A549 (cell line): Measurements from ENCODE around the gene RNU2-63P.

Experiments
- CBX2 ChIP-seq: fragments of 200-600 bp; sonication (generic); IDR thresholded peaks from 2 replicates; pipeline ENCODE4 v1.6.1; 2016; ENCODE audit warnings: low read depth, mild to moderate bottlenecking, borderline replicate concordance
- CTCF ChIP-seq: fragments of >200 bp; sonication (Bioruptor Twin); formaldehyde crosslinking; IDR thresholded peaks from 3 replicates; pipeline ENCODE4 v1.5.1; 2016
- E2F6 ChIP-seq: IDR thresholded peaks from 2 replicates; pipeline ENCODE4 v1.6.1; 2012; ENCODE audit warnings: low read depth, borderline replicate concordance
- EP300 ChIP-seq, 2 experiments: fragments of >200 bp; sonication (Bioruptor Twin); formaldehyde crosslinking; IDR thresholded peaks; 2 replicates in 1 of 2; 3 replicates in 1 of 2; pipeline ENCODE4 v1.6.1; 2016 to 2017
- MAZ ChIP-seq: fragments of 150-350 bp; IDR thresholded peaks from 2 replicates; pipeline ENCODE4 v1.6.1; 2014; ENCODE audit warnings: antibody characterized with exemption, low read depth, low read length, borderline replicate concordance
- POLR2A ChIP-seq: IDR thresholded peaks from 2 replicates; pipeline ENCODE4 v1.6.1; 2012; ENCODE audit warnings: mild to moderate bottlenecking, low read length
- RAD21 ChIP-seq, 2 experiments: fragments of >200 bp in 1 of 2; sonication (Bioruptor Twin) in 1 of 2; formaldehyde crosslinking in 1 of 2; IDR thresholded peaks in 1 of 2; conservative IDR thresholded peaks in 1 of 2; 2 replicates in 1 of 2; 3 replicates in 1 of 2; pipeline ENCODE4 v1.6.1; 2012 to 2018; ENCODE audit warnings: inconsistent platforms in 1 of 2
- RFX5 ChIP-seq: fragments of 450-650 bp; IDR thresholded peaks from 2 replicates; pipeline ENCODE4 v1.7.1; 2014; ENCODE audit warnings: antibody characterized with exemption, mild to moderate bottlenecking, moderate library complexity
- ZFP36 ChIP-seq: fragments of 450-650 bp; IDR thresholded peaks from 2 replicates; pipeline ENCODE4 v1.6.1; 2014; ENCODE audit warnings: borderline replicate concordance; ENCODE audit not compliant: partially characterized antibody

- no peak for TF ChIP-seq RAD21 (conservative IDR thresholded peaks at IDR 0.05 in 1 of 2, IDR thresholded peaks at IDR 0.05 in 1 of 2)
- no peak for TF ChIP-seq CTCF
- no peak for TF ChIP-seq POLR2A
- TF ChIP-seq MAZ: no peak
- TF ChIP-seq CBX2: no peak
- TF ChIP-seq E2F6: no peak
- TF ChIP-seq ZFP36: no peak
- no peak for TF ChIP-seq RFX5
- no peak for TF ChIP-seq EP300 (IDR thresholded peaks at IDR 0.05)
Observed at GRCh38 chr2:88058191-88058590, 41.8 kb upstream of the RNU2-63P start.
